WTC11 (cell line): ENCODE measurements around the gene NPSR1.

Experiments used
- CTCF ChIP-seq: fragments of 200-600 bp; IDR thresholded peaks from 2 replicates; pipeline ENCODE4 v1.8.0; 2022; ENCODE audit warnings: antibody characterized with exemption
- ELF4 ChIP-seq: sonication (generic); formaldehyde crosslinking; IDR thresholded peaks from 2 replicates; pipeline ENCODE4 v1.8.1; 2022; ENCODE audit warnings: low read depth, mild to moderate bottlenecking, moderate library complexity, missing genetic modification reagents
- EMX1 ChIP-seq: fragments of 250-450 bp; sonication (Bioruptor Pico); IDR thresholded peaks from 2 replicates; pipeline ENCODE4 v1.8.0; 2021; ENCODE audit warnings: mild to moderate bottlenecking
- ESRRA ChIP-seq: sonication (generic); formaldehyde crosslinking; IDR thresholded peaks from 2 replicates; pipeline ENCODE4 v1.8.1; 2022; ENCODE audit warnings: mild to moderate bottlenecking, missing genetic modification reagents, borderline replicate concordance
- JUN ChIP-seq: sonication (generic); formaldehyde crosslinking; IDR thresholded peaks from 2 replicates; pipeline ENCODE4 v1.8.0; 2023; ENCODE audit warnings: mild to moderate bottlenecking, missing genetic modification reagents
- TP53 ChIP-seq: sonication (generic); formaldehyde crosslinking; IDR thresholded peaks from 2 replicates; pipeline ENCODE4 v1.8.1; 2023; ENCODE audit warnings: mild to moderate bottlenecking, missing genetic modification reagents
- USF2 ChIP-seq: sonication (generic); formaldehyde crosslinking; IDR thresholded peaks from 2 replicates; pipeline ENCODE4 v1.8.1; 2023; ENCODE audit warnings: mild to moderate bottlenecking, missing genetic modification reagents, moderate library complexity
- ZNF317 ChIP-seq: sonication (generic); formaldehyde crosslinking; IDR thresholded peaks from 2 replicates; pipeline ENCODE4 v1.8.1; 2023; ENCODE audit warnings: low read depth, mild to moderate bottlenecking, moderate library complexity, missing genetic modification reagents, borderline replicate concordance
- ZNF512 ChIP-seq: sonication (generic); formaldehyde crosslinking; IDR thresholded peaks from 2 replicates; pipeline ENCODE4 v1.8.1; 2022; ENCODE audit warnings: missing genetic modification reagents, borderline replicate concordance
- TF ChIP-seq, protein P1 (sequence below): sonication (generic); formaldehyde crosslinking; IDR thresholded peaks from 2 replicates; pipeline ENCODE4 v1.8.1; 2022; ENCODE audit warnings: low read depth, missing genetic modification reagents, borderline replicate concordance

GRCh38 chr7:34748728-34749089 lies 90.7 kb downstream of the NPSR1 start:
- TF ChIP-seq USF2 = no peak
- TF ChIP-seq ELF4 (CRISPR knock-in tag) = no peak
- no peak for TF ChIP-seq CTCF
- TF ChIP-seq, protein P1, sequence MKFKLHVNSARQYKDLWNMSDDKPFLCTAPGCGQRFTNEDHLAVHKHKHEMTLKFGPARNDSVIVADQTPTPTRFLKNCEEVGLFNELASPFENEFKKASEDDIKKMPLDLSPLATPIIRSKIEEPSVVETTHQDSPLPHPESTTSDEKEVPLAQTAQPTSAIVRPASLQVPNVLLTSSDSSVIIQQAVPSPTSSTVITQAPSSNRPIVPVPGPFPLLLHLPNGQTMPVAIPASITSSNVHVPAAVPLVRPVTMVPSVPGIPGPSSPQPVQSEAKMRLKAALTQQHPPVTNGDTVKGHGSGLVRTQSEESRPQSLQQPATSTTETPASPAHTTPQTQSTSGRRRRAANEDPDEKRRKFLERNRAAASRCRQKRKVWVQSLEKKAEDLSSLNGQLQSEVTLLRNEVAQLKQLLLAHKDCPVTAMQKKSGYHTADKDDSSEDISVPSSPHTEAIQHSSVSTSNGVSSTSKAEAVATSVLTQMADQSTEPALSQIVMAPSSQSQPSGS (CRISPR knock-in tag) = no peak
- no peak for TF ChIP-seq JUN (CRISPR knock-in tag)
- TF ChIP-seq TP53 = no peak
- no peak for TF ChIP-seq ZNF317 (CRISPR knock-in tag)
- no peak for TF ChIP-seq EMX1
- no peak for TF ChIP-seq ESRRA
- no peak for TF ChIP-seq ZNF512 (CRISPR knock-in tag)
